ENCODE measurements around the gene TMEM63C.

The TMEM63C gene

GRCh38 chr14:77212943-77213678, 31.5 kb downstream of the TMEM63C start:
- no peak for TF ChIP-seq GATA1 (IDR thresholded peaks at IDR 0.05; ENCODE audit: low read depth, low read length)
- no peak for TF ChIP-seq POLR2A (IDR thresholded peaks at IDR 0.05; ENCODE audit: low read length)
- peak; percentile 10 to 38 for DNase-seq

GRCh38 chr14:77213679-77214016, 32.0 kb downstream of the TMEM63C start:
- no peak for TF ChIP-seq POLR2A (IDR thresholded peaks at IDR 0.05; ENCODE audit: low read length)
- TF ChIP-seq GATA1 (IDR thresholded peaks at IDR 0.05; ENCODE audit: low read depth, low read length) = no peak
- no peak for DNase-seq

- DNase-seq = no peak
- TF ChIP-seq POLR2A (IDR thresholded peaks at IDR 0.05; ENCODE audit: low read length) (no peak), GATA1 (IDR thresholded peaks at IDR 0.05; ENCODE audit: low read depth, low read length) (no peak)
These were observed 32.6 kb downstream of the TMEM63C start for GRCh38 chr14:77214216-77214615.

GRCh38 chr14:77217551-77217950, 36.0 kb downstream of the TMEM63C start:
- no peak for DNase-seq
- TF ChIP-seq POLR2A (IDR thresholded peaks at IDR 0.05; ENCODE audit: low read length) (no peak), GATA1 (IDR thresholded peaks at IDR 0.05; ENCODE audit: low read depth, low read length) (no peak)

- TF ChIP-seq POLR2A (IDR thresholded peaks at IDR 0.05; ENCODE audit: low read length) (no peak), GATA1 (IDR thresholded peaks at IDR 0.05; ENCODE audit: low read depth, low read length) (no peak)
- no peak for DNase-seq
These were observed 38.0 kb downstream of the TMEM63C start for GRCh38 chr14:77219591-77219990.

- TF ChIP-seq POLR2A (IDR thresholded peaks at IDR 0.05; ENCODE audit: low read length) = no peak
- no peak for TF ChIP-seq GATA1 (IDR thresholded peaks at IDR 0.05; ENCODE audit: low read depth, low read length)
- no peak for DNase-seq
These were observed 38.8 kb downstream of the TMEM63C start for GRCh38 chr14:77220246-77221017.

GRCh38 chr14:77221241-77221871, 39.8 kb downstream of the TMEM63C start:
- no peak for DNase-seq
- TF ChIP-seq POLR2A (IDR thresholded peaks at IDR 0.05; ENCODE audit: low read length) = no peak
- no peak for TF ChIP-seq GATA1 (IDR thresholded peaks at IDR 0.05; ENCODE audit: low read depth, low read length)

GRCh38 chr14:77222546-77223225, 41.1 kb downstream of the TMEM63C start:
- TF ChIP-seq POLR2A (IDR thresholded peaks at IDR 0.05; ENCODE audit: low read length) = no peak
- no peak for TF ChIP-seq GATA1 (IDR thresholded peaks at IDR 0.05; ENCODE audit: low read depth, low read length)
- no peak for DNase-seq

- no peak for TF ChIP-seq POLR2A (IDR thresholded peaks at IDR 0.05; ENCODE audit: low read length)
- no peak for TF ChIP-seq GATA1 (IDR thresholded peaks at IDR 0.05; ENCODE audit: low read depth, low read length)
- DNase-seq = no peak
These were observed 42.6 kb downstream of the TMEM63C start for GRCh38 chr14:77224212-77224611.

GRCh38 chr14:77225254-77225653, 43.7 kb downstream of the TMEM63C start:
- TF ChIP-seq GATA1 (IDR thresholded peaks at IDR 0.05; ENCODE audit: low read depth, low read length) (no peak), POLR2A (IDR thresholded peaks at IDR 0.05; ENCODE audit: low read length) (no peak)
- no peak for DNase-seq

- TF ChIP-seq GATA1 (IDR thresholded peaks at IDR 0.05; ENCODE audit: low read depth, low read length) (no peak), POLR2A (IDR thresholded peaks at IDR 0.05; ENCODE audit: low read length) (no peak)
- no peak for DNase-seq
These were observed 44.4 kb downstream of the TMEM63C start for GRCh38 chr14:77225892-77226557.

- TF ChIP-seq POLR2A (IDR thresholded peaks at IDR 0.05; ENCODE audit: low read length) (no peak), GATA1 (IDR thresholded peaks at IDR 0.05; ENCODE audit: low read depth, low read length) (no peak)
- no peak for DNase-seq
These were observed 46.5 kb downstream of the TMEM63C start for GRCh38 chr14:77228056-77228455.

- TF ChIP-seq POLR2A (IDR thresholded peaks at IDR 0.05; ENCODE audit: low read length) (no peak), GATA1 (IDR thresholded peaks at IDR 0.05; ENCODE audit: low read depth, low read length) (no peak)
- no peak for DNase-seq
These were observed 49.3 kb downstream of the TMEM63C start for GRCh38 chr14:77230914-77231313.
